Fibroblast of lung (primary cell): ENCODE measurements around the gene ACP5. TPM values are rescaled to one million over a fixed set of nuclear protein-coding genes. Genes with fewer than 3 reads are reported as not detected.
"Not testable (repeated sequence)": the region's sequence is repeated elsewhere in the genome, so short reads cannot be mapped to it uniquely, and the experiment has no call there.

ENCODE experiments used
- DNase-seq, 2 donors: peaks; one replicate each; pipeline versions ENCODE4 v3.0.0 to v3.0.0-alpha.2; 2010; ENCODE audit warnings: low read depth in 2 of 2
- H2AFZ ChIP-seq: 2 replicates; pipeline ENCODE4 v1.5.1; 2012; ENCODE audit warnings: low read length, control low read depth, inconsistent platforms
- H3K27ac ChIP-seq: 2 replicates; pipeline ENCODE4 v1.5.1; 2011; ENCODE audit warnings: low read length, control low read depth; ENCODE audit not compliant: insufficient read depth
- H3K27me3 ChIP-seq: 2 replicates; pipeline ENCODE4 v1.5.1; 2011; ENCODE audit warnings: mild to moderate bottlenecking, low read length; ENCODE audit not compliant: control insufficient read depth, insufficient read depth
- H3K36me3 ChIP-seq: 2 replicates; pipeline ENCODE4 v1.5.1; 2011; ENCODE audit warnings: low read length; ENCODE audit not compliant: control insufficient read depth, insufficient read depth
- H3K4me1 ChIP-seq: 2 replicates; pipeline ENCODE4 v1.5.1; 2011; ENCODE audit warnings: low read length; ENCODE audit not compliant: control insufficient read depth, insufficient read depth; ENCODE audit errors: extremely low read depth
- H3K4me2 ChIP-seq: 2 replicates; pipeline ENCODE4 v1.5.1; 2011; ENCODE audit warnings: low read length, control low read depth; ENCODE audit not compliant: insufficient read depth; ENCODE audit errors: extremely low read depth
- H3K4me3 ChIP-seq, 4 experiments: fragments of 200-600 bp in 1 of 4; sonication (generic) in 1 of 4; replicated peaks in 1 of 4; 2 replicates each; pipeline ENCODE4 v1.5.1; 2011 to 2016; ENCODE audit warnings: low read length in 4 of 4, low read depth in 3 of 4, mild to moderate bottlenecking in 3 of 4, control low read depth in 2 of 4, inconsistent platforms in 1 of 4, mixed read lengths in 1 of 4; ENCODE audit not compliant: insufficient read depth in 1 of 4; ENCODE audit errors: control extremely low read depth in 1 of 4
- H3K79me2 ChIP-seq: 2 replicates; pipeline ENCODE4 v1.5.1; 2012; ENCODE audit warnings: mild to moderate bottlenecking, low read length, inconsistent platforms; ENCODE audit not compliant: control insufficient read depth, insufficient read depth
- H3K9ac ChIP-seq: 2 replicates; pipeline ENCODE4 v1.5.1; 2011; ENCODE audit warnings: mild to moderate bottlenecking, low read length, control low read depth; ENCODE audit not compliant: insufficient read depth
- H3K9me3 ChIP-seq: 2 replicates; pipeline ENCODE4 v1.5.1; 2012; ENCODE audit warnings: low read depth, low read length; ENCODE audit not compliant: control insufficient read depth, insufficient read depth
- H4K20me1 ChIP-seq: 2 replicates; pipeline ENCODE4 v1.5.1; 2011; ENCODE audit warnings: low read length; ENCODE audit not compliant: control insufficient read depth, insufficient read depth; ENCODE audit errors: extremely low read depth
- EZH2 ChIP-seq: IDR thresholded peaks from 2 replicates; pipeline ENCODE4 v1.5.1; 2012; ENCODE audit warnings: low read length, control low read depth, mild to moderate bottlenecking; ENCODE audit errors: missing control alignments
- polyA plus RNA-seq, 2 donors: library from polyadenylated mRNA; depleted of rRNA in 1 of 2; stranded (reverse) in 1 of 2; unstranded in 1 of 2; fragments of >200 nt; gene quantifications; 2 replicates each; pipeline ENCODE4 v1.2.1, GENCODE V29; 2011 to 2012; ENCODE audit warnings: missing spikeins in 1 of 2
- total RNA-seq: library from RNA; depleted of rRNA; stranded (reverse); fragments of >200 nt; gene quantifications from 2 replicates; pipeline ENCODE4 v1.2.1, GENCODE V29; 2014
- TF ChIP-seq, protein P1 (sequence below), 2 donors: IDR thresholded peaks in 1 of 2; conservative IDR thresholded peaks in 1 of 2; 1 replicate in 1 of 2; 2 replicates in 1 of 2; pipeline ENCODE4 v1.5.1; 2011 to 2012; ENCODE audit warnings: low read length in 2 of 2, control low read depth in 1 of 2, inconsistent platforms in 1 of 2, low read depth in 1 of 2, mild to moderate bottlenecking in 1 of 2

ACP5 gene
- total and polyA plus RNA-seq, 2 donors (not counting 1 experiment from before 2014, with no cell fraction given): 1.2 to 2.2 TPM

DNA sequence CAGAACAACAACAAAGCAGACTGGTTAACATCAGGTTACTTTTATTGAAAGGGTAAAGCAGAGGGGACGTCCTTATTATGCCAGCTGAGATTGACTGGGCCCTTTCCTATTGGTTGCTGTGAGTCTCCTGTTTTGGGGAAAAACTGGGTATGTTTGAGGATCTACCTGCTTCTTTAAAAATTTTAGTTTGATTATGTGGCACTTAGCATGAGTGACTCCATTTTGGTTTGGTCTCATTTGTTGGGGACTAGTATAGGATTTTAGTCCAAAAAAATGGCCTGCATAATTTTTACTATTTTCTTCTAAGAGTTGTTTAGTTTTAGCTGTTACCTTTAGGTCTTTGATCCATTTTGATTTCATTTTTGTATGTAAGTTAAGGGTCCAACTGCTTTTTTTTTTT is 34.3 kb upstream of the ACP5 start:
- H2AFZ ChIP-seq: no peak overlapping the region
- no peaks in the 10 kb centered on the region for H3K4me1 ChIP-seq
- peaks cover 4% of the 10 kb centered on the region for H3K9me3 ChIP-seq
- peaks cover 7% of the 10 kb centered on the region for H3K36me3 ChIP-seq
- H3K27ac ChIP-seq: no peak overlapping the region
- no peak overlapping the region for H3K4me2 ChIP-seq
- TF ChIP-seq EZH2: no peak
- TF ChIP-seq, protein P1, sequence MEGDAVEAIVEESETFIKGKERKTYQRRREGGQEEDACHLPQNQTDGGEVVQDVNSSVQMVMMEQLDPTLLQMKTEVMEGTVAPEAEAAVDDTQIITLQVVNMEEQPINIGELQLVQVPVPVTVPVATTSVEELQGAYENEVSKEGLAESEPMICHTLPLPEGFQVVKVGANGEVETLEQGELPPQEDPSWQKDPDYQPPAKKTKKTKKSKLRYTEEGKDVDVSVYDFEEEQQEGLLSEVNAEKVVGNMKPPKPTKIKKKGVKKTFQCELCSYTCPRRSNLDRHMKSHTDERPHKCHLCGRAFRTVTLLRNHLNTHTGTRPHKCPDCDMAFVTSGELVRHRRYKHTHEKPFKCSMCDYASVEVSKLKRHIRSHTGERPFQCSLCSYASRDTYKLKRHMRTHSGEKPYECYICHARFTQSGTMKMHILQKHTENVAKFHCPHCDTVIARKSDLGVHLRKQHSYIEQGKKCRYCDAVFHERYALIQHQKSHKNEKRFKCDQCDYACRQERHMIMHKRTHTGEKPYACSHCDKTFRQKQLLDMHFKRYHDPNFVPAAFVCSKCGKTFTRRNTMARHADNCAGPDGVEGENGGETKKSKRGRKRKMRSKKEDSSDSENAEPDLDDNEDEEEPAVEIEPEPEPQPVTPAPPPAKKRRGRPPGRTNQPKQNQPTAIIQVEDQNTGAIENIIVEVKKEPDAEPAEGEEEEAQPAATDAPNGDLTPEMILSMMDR (conservative IDR thresholded peaks at IDR 0.05 in 1 of 2, IDR thresholded peaks at IDR 0.05 in 1 of 2; ENCODE audit: low read depth in 1 of 2, low read length in 2 of 2): no peak
- H3K4me3 ChIP-seq: no peak overlapping the region
- no peak overlapping the region for H3K9ac ChIP-seq
- DNase-seq: no peak
- H4K20me1 ChIP-seq: no peaks in the 10 kb centered on the region
- H3K27me3 ChIP-seq: no peaks in the 10 kb centered on the region
- H3K79me2 ChIP-seq: peaks cover 2% of the 10 kb centered on the region

GRCh38 chr19:11606484-11606883 is 29.0 kb upstream of the ACP5 start:
- Histone ChIP-seq H3K79me2 (peaks cover 22% of the 10 kb centered on the region), H3K4me2 (no peak overlapping the region), H3K36me3 (no peaks in the 10 kb centered on the region), H3K27ac (no peak overlapping the region), H3K9me3 (no peaks in the 10 kb centered on the region), H3K4me1 (no peaks in the 10 kb centered on the region), H3K27me3 (no peaks in the 10 kb centered on the region), H3K9ac (no peak overlapping the region), H3K4me3 (no peak overlapping the region), H2AFZ (no peak overlapping the region), H4K20me1 (no peaks in the 10 kb centered on the region)
- no peak for DNase-seq
- TF ChIP-seq EZH2: no peak
- TF ChIP-seq, protein P1 (conservative IDR thresholded peaks at IDR 0.05 in 1 of 2, IDR thresholded peaks at IDR 0.05 in 1 of 2; ENCODE audit: low read depth in 1 of 2, low read length in 2 of 2): no peak

GRCh38 chr19:11599704-11600103 is 22.3 kb upstream of the ACP5 start:
- H3K4me3 ChIP-seq, H4K20me1 ChIP-seq, H2AFZ ChIP-seq, H3K27ac ChIP-seq, H3K27me3 ChIP-seq, H3K9ac ChIP-seq, H3K9me3 ChIP-seq, H3K4me2 ChIP-seq, H3K36me3 ChIP-seq, DNase-seq, H3K4me1 ChIP-seq: not testable (repeated sequence)
- H3K79me2 ChIP-seq: peaks cover 52% of the 10 kb centered on the region
